K562 (cell line): ENCODE measurements around the gene TSTD1. TPM values are rescaled to one million over a fixed set of nuclear protein-coding genes. Genes with fewer than 3 reads are reported as not detected.
A peak's percentile ranks its signal among the peaks of the same experiment; 100 is the strongest.

Experiments
- ATAC-seq: fragments of 200-7000 bp; cut with Tn5 transposase; 3 replicates; pipeline ENCODE4 v1.9.1; 2020; ENCODE audit warnings: moderate library complexity
- BruUV-seq: library from RNA; stranded (reverse); fragments of 400-500 nt; replicated peaks from 2 replicates; lab custom pipeline; 2021; lab: Mats Ljungman, UMichigan
- CTCF ChIA-PET: fragments of 300-600 bp; formaldehyde crosslinking; extraction: SDS; loops from one replicate; lab custom pipeline; 2021; ENCODE audit warnings: low intra/inter-chr PET ratio; lab: Yijun Ruan, JAX
- POLR2A ChIA-PET: fragments of 300-600, 350-650 bp; sonication (Branson Sonifier 250); formaldehyde crosslinking; extraction: SDS; loops from one replicate; lab custom pipeline; 2021; ENCODE audit warnings: antibody characterized with exemption, inconsistent platforms; lab: Yijun Ruan, JAX
- DNase-seq, 4 experiments: peaks; one replicate each; pipeline versions ENCODE4 v3.0.0 to v3.0.0-alpha.2; 2011 to 2018; ENCODE audit warnings: low spot score in 3 of 4, mixed read lengths in 3 of 4; ENCODE audit errors: extremely low read depth in 1 of 4
- FAIRE-seq: peaks from 2 replicates; lab custom pipeline; 2011; peaks lifted over from hg19 to GRCh38; lab: Jason Lieb, UNC
- H2AFZ ChIP-seq: 2 replicates; pipeline ENCODE4 v1.6.0; 2011; ENCODE audit warnings: low read depth, low read length, control low read depth, inconsistent platforms
- H3K27ac ChIP-seq: fragments of 200-600 bp; 3 replicates; pipeline ENCODE4 v1.8.0; 2011; ENCODE audit warnings: low read depth, mild to moderate bottlenecking, control low read depth, inconsistent platforms, low read length, moderate library complexity, mixed read lengths; ENCODE audit errors: extremely low read depth
- H3K27me3 ChIP-seq, 2 experiments: fragments of 300-600 bp in 1 of 2; 2 replicates in 1 of 2; 3 replicates in 1 of 2; pipeline versions ENCODE4 v1.6.0 to v1.8.0; 2011; ENCODE audit warnings: inconsistent platforms in 2 of 2, low read length in 2 of 2, mild to moderate bottlenecking in 1 of 2, mixed read lengths in 1 of 2, moderate library complexity in 1 of 2; ENCODE audit not compliant: control insufficient read depth in 2 of 2, insufficient read depth in 2 of 2
- H3K36me3 ChIP-seq: fragments of 300-600 bp; 3 replicates; pipeline ENCODE4 v1.8.0; 2011; ENCODE audit warnings: mild to moderate bottlenecking, low read length, inconsistent platforms; ENCODE audit not compliant: control insufficient read depth, insufficient read depth
- H3K4me1 ChIP-seq, 2 experiments: fragments of 200-600 bp in 1 of 2; replicated peaks in 1 of 2; 2 replicates in 1 of 2; 3 replicates in 1 of 2; pipeline versions ENCODE4 v1.5.1 to v1.8.0; 2011; ENCODE audit warnings: inconsistent platforms in 2 of 2, low read length in 2 of 2, mild to moderate bottlenecking in 1 of 2, mixed read lengths in 1 of 2, moderate library complexity in 1 of 2; ENCODE audit not compliant: control insufficient read depth in 2 of 2, insufficient read depth in 2 of 2
- H3K4me2 ChIP-seq: 2 replicates; pipeline ENCODE4 v1.6.1; 2011; ENCODE audit warnings: low read length, control low read depth, inconsistent platforms, mixed read lengths; ENCODE audit not compliant: insufficient read depth
- H3K4me3 ChIP-seq: fragments of 200-600 bp; sonication (generic), shearing (Covaris generic); 2 replicates; pipeline ENCODE4 v1.5.1; 2016; ENCODE audit warnings: control low read depth, inconsistent platforms
- H3K79me2 ChIP-seq: fragments of 200-600 bp; 3 replicates; pipeline ENCODE4 v1.8.0; 2011; ENCODE audit warnings: low read length, inconsistent platforms; ENCODE audit not compliant: control insufficient read depth, insufficient read depth
- H3K9ac ChIP-seq, 2 experiments: 2 replicates each; pipeline versions ENCODE4 v1.6.0 to v1.6.1; 2011; ENCODE audit warnings: low read depth in 2 of 2, low read length in 2 of 2, control low read depth in 1 of 2, inconsistent platforms in 1 of 2, mild to moderate bottlenecking in 1 of 2, mixed read lengths in 1 of 2; ENCODE audit not compliant: insufficient read depth in 1 of 2
- H3K9me1 ChIP-seq: one replicate; pipeline ENCODE4 v1.6.0; 2011; ENCODE audit warnings: inconsistent platforms, mild to moderate bottlenecking, low read length, moderate library complexity; ENCODE audit not compliant: control insufficient read depth, insufficient read depth
- H3K9me3 ChIP-seq: replicated peaks from 2 replicates; pipeline ENCODE4 v1.5.1; 2011; ENCODE audit warnings: low read depth, low read length, inconsistent platforms; ENCODE audit not compliant: control insufficient read depth, insufficient read depth
- H4K20me1 ChIP-seq: replicated peaks from 2 replicates; pipeline ENCODE4 v1.6.1; 2011; ENCODE audit warnings: low read length, inconsistent platforms, mixed read lengths; ENCODE audit not compliant: control insufficient read depth, insufficient read depth
- CBX1 ChIP-seq: sonication (generic); IDR thresholded peaks from 2 replicates; pipeline ENCODE4 v1.6.1; 2016; ENCODE audit warnings: antibody characterized with exemption, low read depth, mild to moderate bottlenecking
- ESRRA ChIP-seq: fragments of 450-650 bp; IDR thresholded peaks from 2 replicates; pipeline ENCODE4 v1.6.1; 2014; ENCODE audit warnings: low read depth, mild to moderate bottlenecking, moderate library complexity, borderline replicate concordance
- FOXJ2 ChIP-seq: fragments of 200-800 bp; sonication (Bioruptor generic); IDR thresholded peaks from 2 replicates; pipeline ENCODE4 v1.6.1; 2016; ENCODE audit warnings: missing genetic modification characterization, missing compliant biosample characterization
- FOXP1 ChIP-seq: sonication (generic); formaldehyde crosslinking; IDR thresholded peaks from 2 replicates; pipeline ENCODE4 v1.8.0; 2022; ENCODE audit warnings: mild to moderate bottlenecking, missing genetic modification reagents
- GABPB1 ChIP-seq: sonication (generic); formaldehyde crosslinking; IDR thresholded peaks from 2 replicates; pipeline ENCODE4 v1.8.0; 2022; ENCODE audit warnings: mild to moderate bottlenecking, missing genetic modification reagents
- JUN ChIP-seq, 2 experiments: sonication (generic) in 1 of 2; formaldehyde crosslinking in 1 of 2; IDR thresholded peaks; 2 replicates each; pipeline versions ENCODE4 v1.6.1 to v1.8.0; 2012 to 2022; ENCODE audit warnings: borderline replicate concordance in 2 of 2, mild to moderate bottlenecking in 2 of 2, improper control_type of control experiment in 1 of 2, low read depth in 1 of 2, low read length in 1 of 2, missing genetic modification reagents in 1 of 2
- KAT7 ChIP-seq: sonication (generic); formaldehyde crosslinking; IDR thresholded peaks from 2 replicates; pipeline ENCODE4 v1.8.0; 2022; ENCODE audit warnings: missing genetic modification reagents, mild to moderate bottlenecking, borderline replicate concordance
- KLF16 ChIP-seq: IDR thresholded peaks from 2 replicates; pipeline ENCODE4 v1.6.1; 2016; ENCODE audit warnings: antibody characterized with exemption
- MECOM ChIP-seq: fragments of 250-450 bp; sonication (Bioruptor Pico); IDR thresholded peaks from 2 replicates; pipeline ENCODE4 v1.8.0; 2022; ENCODE audit warnings: inconsistent platforms
- MEF2A ChIP-seq: IDR thresholded peaks from 2 replicates; pipeline ENCODE4 v1.6.1; 2011; ENCODE audit warnings: low read depth, mild to moderate bottlenecking, low read length, moderate library complexity; ENCODE audit not compliant: control insufficient read depth
- SMARCE1 ChIP-seq: fragments of 450-650 bp; IDR thresholded peaks from 2 replicates; pipeline ENCODE4 v1.7.1; 2016; ENCODE audit warnings: mild to moderate bottlenecking
- SOX6 ChIP-seq: fragments of 450-650 bp; IDR thresholded peaks from 2 replicates; pipeline ENCODE4 v1.6.1; 2014; ENCODE audit warnings: mild to moderate bottlenecking
- TRIM25 ChIP-seq: fragments of 450-650 bp; IDR thresholded peaks from 2 replicates; pipeline ENCODE4 v1.7.0; 2016; ENCODE audit warnings: borderline replicate concordance
- ZBTB17 ChIP-seq: fragments of 450-650 bp; formaldehyde crosslinking; IDR thresholded peaks from 2 replicates; pipeline ENCODE4 v1.4.0; 2020; ENCODE audit warnings: mild to moderate bottlenecking
- WGBS: fragments of 100-300 bp; shearing (Covaris generic); methylation state at CpG from one replicate; pipeline ENCODE4 v1.1.6; 2016; ENCODE audit warnings: low coverage, mixed read lengths; ENCODE audit not compliant: insufficient coverage; ENCODE audit errors: missing lambda C conversion rate; 5-methylcytosine and 5-hydroxymethylcytosine counted together
- in situ Hi-C: fragments of 300-500 bp; cut with MboI; formaldehyde crosslinking; loops from 4 replicates; pipeline ENCODE4 v1.15.0; 2018; ENCODE audit warnings: inconsistent platforms, mixed read lengths
- intact Hi-C: fragments of 100-400 bp; cut with micrococcal nuclease; formaldehyde crosslinking; loops from 2 replicates; pipeline ENCODE4 v1.14.2; 2022
- polyA plus RNA-seq, 8 experiments: library from polyadenylated mRNA; depleted of rRNA in 4 of 8; stranded (reverse) in 5 of 8; unstranded in 3 of 8; fragments of >200 nt; fragmentation: Nextera tagmentation in 2 of 8; fragmentation: Illumina TruSeq in 1 of 8; extraction: Ambion mirVana in 2 of 8; extraction: Trizol in 1 of 8; gene quantifications; 2 replicates each; pipeline versions ENCODE4 v1.2.1 to v1.2.3, GENCODE V29; 2011 to 2014; ENCODE audit warnings: inconsistent platforms in 1 of 8, missing spikeins in 1 of 8
- total RNA-seq, 7 experiments: library from RNA; depleted of rRNA in 6 of 7; stranded (reverse); fragments of >200 nt in 6 of 7; fragmentation: Illumina TruSeq in 2 of 7; extraction: Trizol in 2 of 7; gene quantifications; 2 replicates each; pipeline versions ENCODE4 v1.2.1 to v1.2.3, GENCODE V29; 2011 to 2021; ENCODE audit warnings: low replicate concordance in 1 of 7
- TF ChIP-seq, protein P1 (sequence below): fragments of 450-650 bp; IDR thresholded peaks from 2 replicates; pipeline ENCODE4 v1.6.1; 2016; ENCODE audit warnings: missing biosample characterization, missing genetic modification characterization

Gene TSTD1
- total and polyA plus RNA-seq, 9 of the 15 experiments (the other 6 are each of a cell fraction or from before 2014, with no cell fraction given): 0.23 to 0.53 TPM; not detected in 7

GRCh38 chr1:161020509-161021164, 18.1 kb downstream of the TSTD1 start, which contains the start of gene F11R:
Gene F11R (minus strand): TSS chr1:161021152. CDS start chr1:161021073, 79 bp downstream.
- FAIRE-seq (peak; percentile 89), ATAC-seq (peak; percentile 89), DNase-seq (peak; percentile 88 to 96 (median 92))
- ChIA-PET POLR2A (interaction anchor here (0.6 to 3.9 kb wide), 24 partner anchors 9 to 469 kb away, joined by 3 to 19 read pairs (median 3); partner anchors contain the start of genes PPOX, TSTD1, UFC1 and USF1), CTCF (no interaction called here)
- H2AFZ ChIP-seq: peak within 1 kb of the TSS; percentile 99
- peak within 1 kb of the TSS; percentile 97 for H3K4me2 ChIP-seq
- no peaks in the 10 kb centered on the region for H4K20me1 ChIP-seq
- intact Hi-C loops (loop anchor here (1.0 kb wide), 2 partner anchors 11 to 23 kb away; no protein-coding TSS in a partner anchor), in situ Hi-C loops (no loop called here)
- peaks cover 3% of the 10 kb centered on the region for H3K9me1 ChIP-seq
- peak within 1 kb of the TSS; percentile 96 for H3K27ac ChIP-seq
- H3K27me3 ChIP-seq: no peaks in the 10 kb centered on the region
- peaks cover 52% of the 10 kb centered on the region for H3K79me2 ChIP-seq
- H3K36me3 ChIP-seq: 0 out of 3 replicates have a peak, but pooled peaks cover 2% of the 10 kb centered on the region
- peaks cover 26 to 30% of the 10 kb centered on the region in 2 experiments for H3K4me1 ChIP-seq
- BruUV-seq: TSS peak; percentile 64
- H3K9ac ChIP-seq: peak within 1 kb of the TSS; percentile 88 to 90
- no peaks in the 10 kb centered on the region for H3K9me3 ChIP-seq
- H3K4me3 ChIP-seq: peak within 1 kb of the TSS; percentile 87
- 2% methylated on average over 32 of the region's 36 CpGs for WGBS
- TF ChIP-seq CBX1: peak; percentile 64; the same call in 1 of the 2 replicates
- TF ChIP-seq SOX6: peak; percentile 80
- no peak for TF ChIP-seq FOXJ2 (tag)
- TF ChIP-seq JUN (IDR thresholded peaks at IDR 0.05; ENCODE audit: borderline replicate concordance, low read depth, low read length): peak; percentile 52; the same call in 1 of the 2 replicates
- no peak for TF ChIP-seq JUN (CRISPR knock-in tag; IDR thresholded peaks at IDR 0.05; ENCODE audit: borderline replicate concordance)
- TF ChIP-seq ESRRA: peak; percentile 84
- peak; percentile 24; the same call in 1 of the 2 replicates for TF ChIP-seq MECOM (CRISPR knock-in tag)
- TF ChIP-seq MEF2A: peak; percentile 42; the same call in 1 of the 2 replicates
- TF ChIP-seq SMARCE1: peak; percentile 62
- peak; percentile 78; the same call in 1 of the 2 replicates for TF ChIP-seq ZBTB17 (CRISPR knock-in tag)
- TF ChIP-seq KLF16: peak; percentile 85; the same call in 1 of the 2 replicates
- peak; percentile 88; the same call in 1 of the 2 replicates for TF ChIP-seq FOXP1 (CRISPR knock-in tag)
- 0 out of 2 replicates have a peak, but pooled peaks have one; percentile 70 for TF ChIP-seq KAT7
- TF ChIP-seq GABPB1 (CRISPR knock-in tag): peak; percentile 75
- TF ChIP-seq, protein P1, sequence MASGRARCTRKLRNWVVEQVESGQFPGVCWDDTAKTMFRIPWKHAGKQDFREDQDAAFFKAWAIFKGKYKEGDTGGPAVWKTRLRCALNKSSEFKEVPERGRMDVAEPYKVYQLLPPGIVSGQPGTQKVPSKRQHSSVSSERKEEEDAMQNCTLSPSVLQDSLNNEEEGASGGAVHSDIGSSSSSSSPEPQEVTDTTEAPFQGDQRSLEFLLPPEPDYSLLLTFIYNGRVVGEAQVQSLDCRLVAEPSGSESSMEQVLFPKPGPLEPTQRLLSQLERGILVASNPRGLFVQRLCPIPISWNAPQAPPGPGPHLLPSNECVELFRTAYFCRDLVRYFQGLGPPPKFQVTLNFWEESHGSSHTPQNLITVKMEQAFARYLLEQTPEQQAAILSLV (tag): 0 out of 2 replicates have a peak, but pooled peaks have one; percentile 28
- peak; percentile 80; the same call in 1 of the 2 replicates for TF ChIP-seq TRIM25
